Measurements from ENCODE around the gene PRX. TPM values are rescaled to one million over a fixed set of nuclear protein-coding genes. Genes with fewer than 3 reads are reported as not detected.

The PRX gene
- total RNA-seq, 4 donors from 2014 or later = 1.5 to 5.0 (median 2.6) TPM

GRCh38 chr19:40417643-40417981, 4.4 kb upstream of the PRX start:
- in situ Hi-C loops (cut with MboI; ENCODE audit: low pct_ligation_motif_present in 1 of 4, low pct_unique_long_range_greater_than_20kb in 1 of 4, low sequenced_read_pairs in 3 of 4) (loop anchor here in 1 of 4 donors (25.0 kb wide), 1 partner anchor 130 kb away; the partner anchor contains the start of gene AKT2), intact Hi-C loops (cut with DNase I; ENCODE audit: low total_unique reads) (no loop called here)
- peaks cover 0 to 3% (median 0%) of the 10 kb centered on the region in 4 donors for H3K36me3 ChIP-seq
- H3K4me1 ChIP-seq = peaks cover 12 to 30% (median 13%) of the 10 kb centered on the region in 4 donors
- H3K4me3 ChIP-seq = no peak overlapping the region
- H3K9me3 ChIP-seq = no peaks in the 10 kb centered on the region
- peak overlapping the region; percentile 47 to 80 (median 71) for H3K27ac ChIP-seq
- WGBS, 2 donors (ENCODE audit: low coverage in 1 of 2) = 81% methylated on average over 4 of the region's 4 CpGs; no CpG with 5 or more reads in 1 of the 2 donors
- no peaks in the 10 kb centered on the region for H3K27me3 ChIP-seq
- TF ChIP-seq POLR2AphosphoS5 (IDR thresholded peaks at IDR 0.05) = no peak
- TF ChIP-seq CTCF (IDR thresholded peaks at IDR 0.05) = no peak
- TF ChIP-seq EP300 (IDR thresholded peaks at IDR 0.05; ENCODE audit: low read depth) = no peak
- TF ChIP-seq POLR2A (IDR thresholded peaks at IDR 0.05) = no peak
- DNase-seq = no peak

GRCh38 chr19:40416918-40417642, 3.9 kb upstream of the PRX start:
- DNase-seq = peak; percentile 60
- H3K27ac ChIP-seq = peak overlapping the region; percentile 47 to 80 (median 71)
- WGBS, 2 donors (ENCODE audit: low coverage in 1 of 2) = 32 to 44% methylated on average over 3 to 16 of the region's 16 CpGs
- H3K27me3 ChIP-seq = no peaks in the 10 kb centered on the region
- H3K4me3 ChIP-seq = no peak overlapping the region
- peaks cover 8 to 24% (median 9%) of the 10 kb centered on the region in 4 donors for H3K4me1 ChIP-seq
- no peaks in the 10 kb centered on the region for H3K36me3 ChIP-seq
- in situ Hi-C loops (cut with MboI; ENCODE audit: low pct_ligation_motif_present in 1 of 4, low pct_unique_long_range_greater_than_20kb in 1 of 4, low sequenced_read_pairs in 3 of 4) (loop anchor here in 1 of 4 donors (25.0 kb wide), 1 partner anchor 130 kb away; the partner anchor contains the start of gene AKT2), intact Hi-C loops (cut with DNase I; ENCODE audit: low total_unique reads) (no loop called here)
- H3K9me3 ChIP-seq = no peaks in the 10 kb centered on the region
- TF ChIP-seq POLR2AphosphoS5 (IDR thresholded peaks at IDR 0.05) (peak in 2 of 3 donors; percentile 12 to 59), CTCF (IDR thresholded peaks at IDR 0.05) (no peak), POLR2A (IDR thresholded peaks at IDR 0.05) (peak; percentile 20), EP300 (IDR thresholded peaks at IDR 0.05; ENCODE audit: low read depth) (no peak)

GRCh38 chr19:40415768-40416167, 2.6 kb upstream of the PRX start:
- H3K9me3 ChIP-seq = no peaks in the 10 kb centered on the region
- TF ChIP-seq CTCF (IDR thresholded peaks at IDR 0.05) (no peak), POLR2A (IDR thresholded peaks at IDR 0.05) (no peak), EP300 (IDR thresholded peaks at IDR 0.05; ENCODE audit: low read depth) (no peak), POLR2AphosphoS5 (IDR thresholded peaks at IDR 0.05) (no peak)
- 82 to 93% methylated on average over 2 of the region's 2 CpGs for WGBS, 2 donors (ENCODE audit: low coverage in 1 of 2)
- H3K36me3 ChIP-seq = no peaks in the 10 kb centered on the region
- intact Hi-C loops (cut with DNase I; ENCODE audit: low total_unique reads) (no loop called here), in situ Hi-C loops (cut with MboI; ENCODE audit: low pct_ligation_motif_present in 1 of 4, low pct_unique_long_range_greater_than_20kb in 1 of 4, low sequenced_read_pairs in 3 of 4) (loop anchor here in 1 of 4 donors (25.0 kb wide), 1 partner anchor 128 kb away; the partner anchor contains the start of gene AKT2)
- H3K27me3 ChIP-seq = no peaks in the 10 kb centered on the region
- H3K4me3 ChIP-seq = no peak overlapping the region
- DNase-seq = no peak
- H3K27ac ChIP-seq = no peak overlapping the region
- H3K4me1 ChIP-seq = peaks cover 0 to 16% (median 0%) of the 10 kb centered on the region in 4 donors

GRCh38 chr19:40414542-40415535, 1.7 kb upstream of the PRX start:
- in situ Hi-C loops (cut with MboI; ENCODE audit: low pct_ligation_motif_present in 1 of 4, low pct_unique_long_range_greater_than_20kb in 1 of 4, low sequenced_read_pairs in 3 of 4) = loop anchor here in 1 of 4 donors (25.0 kb wide), 1 partner anchor 128 kb away; the partner anchor contains the start of gene AKT2
- H3K27me3 ChIP-seq = no peaks in the 10 kb centered on the region
- no peaks in the 10 kb centered on the region for H3K9me3 ChIP-seq
- H3K36me3 ChIP-seq = no peaks in the 10 kb centered on the region
- H3K27ac ChIP-seq = no peak overlapping the region
- intact Hi-C loops (cut with DNase I; ENCODE audit: low total_unique reads) = no loop called here
- TF ChIP-seq POLR2A (IDR thresholded peaks at IDR 0.05) (no peak), POLR2AphosphoS5 (IDR thresholded peaks at IDR 0.05) (no peak), EP300 (IDR thresholded peaks at IDR 0.05; ENCODE audit: low read depth) (no peak), CTCF (IDR thresholded peaks at IDR 0.05) (no peak)
- H3K4me1 ChIP-seq = peaks cover 0 to 11% (median 0%) of the 10 kb centered on the region in 4 donors
- no peak overlapping the region for H3K4me3 ChIP-seq
- 90 to 91% methylated on average over 6 to 14 of the region's 21 CpGs for WGBS, 2 donors (ENCODE audit: low coverage in 1 of 2)
- no peak for DNase-seq

All from transverse colon (tissue), 4 donors.